ENCODE data around the gene CLDN10. TPM values are rescaled to one million over a fixed set of nuclear protein-coding genes. Genes with fewer than 3 reads are reported as not detected.
"Not testable (repeated sequence)": the region's sequence is repeated elsewhere in the genome, so short reads cannot be mapped to it uniquely, and the experiment has no call there.

CLDN10 gene
- total RNA-seq, 1 donor = not detected

GRCh38 chr13:95564091-95564490 is 11.6 kb downstream of the CLDN10 start:
- no peak overlapping the region for H3K4me3 ChIP-seq (ENCODE audit: low read depth, low read length)
- TF ChIP-seq CTCF (IDR thresholded peaks at IDR 0.05; ENCODE audit: insufficient read depth, low read depth, low read length) = peak; percentile 19
- DNase-seq (ENCODE audit: low read depth) = peak; percentile 16

GRCh38 chr13:95564733-95565291 is 12.3 kb downstream of the CLDN10 start:
- peak; percentile 71 for DNase-seq (ENCODE audit: low read depth)
- TF ChIP-seq CTCF (IDR thresholded peaks at IDR 0.05; ENCODE audit: insufficient read depth, low read depth, low read length) = no peak
- H3K4me3 ChIP-seq (ENCODE audit: low read depth, low read length) = no peak overlapping the region

GRCh38 chr13:95565758-95566157 is 13.2 kb downstream of the CLDN10 start:
- H3K4me3 ChIP-seq (ENCODE audit: low read depth, low read length); DNase-seq (ENCODE audit: low read depth): not testable (repeated sequence)

- no peak for DNase-seq (ENCODE audit: low read depth)
- no peak for TF ChIP-seq CTCF (IDR thresholded peaks at IDR 0.05; ENCODE audit: insufficient read depth, low read depth, low read length)
Observed at GRCh38 chr13:95568131-95568530, 15.6 kb downstream of the CLDN10 start.

GRCh38 chr13:95570016-95570415 is 17.5 kb downstream of the CLDN10 start:
- no peak for TF ChIP-seq CTCF (IDR thresholded peaks at IDR 0.05; ENCODE audit: insufficient read depth, low read depth, low read length)
- DNase-seq (ENCODE audit: low read depth) = no peak
- no peak overlapping the region for H3K4me3 ChIP-seq (ENCODE audit: low read depth, low read length)

More at GRCh38 chr13:95568131-95568530, 15.6 kb downstream of the CLDN10 start:
- H3K4me3 ChIP-seq (ENCODE audit: low read depth, low read length) = no peak overlapping the region

- no peak for DNase-seq (ENCODE audit: low read depth)
- no peak for TF ChIP-seq CTCF (IDR thresholded peaks at IDR 0.05; ENCODE audit: insufficient read depth, low read depth, low read length)
- H3K4me3 ChIP-seq (ENCODE audit: low read depth, low read length) = no peak overlapping the region
Observed at GRCh38 chr13:95571941-95572340, 19.4 kb downstream of the CLDN10 start.

GRCh38 chr13:95573221-95573620 is 20.7 kb downstream of the CLDN10 start:
- TF ChIP-seq CTCF (IDR thresholded peaks at IDR 0.05; ENCODE audit: insufficient read depth, low read depth, low read length) = no peak
- H3K4me3 ChIP-seq (ENCODE audit: low read depth, low read length) = no peak overlapping the region
- DNase-seq (ENCODE audit: low read depth) = no peak
